SW 1271 (cell line): ENCODE measurements around the gene DLG2.
"Not testable (repeated sequence)": the region's sequence is repeated elsewhere in the genome, so short reads cannot be mapped to it uniquely, and the experiment has no call there.

Source experiments
- DNase-seq, 2 experiments: peaks; one replicate each; lab custom pipeline; 2025; lab: John Stamatoyannopoulos, UW

Gene DLG2

DNA sequence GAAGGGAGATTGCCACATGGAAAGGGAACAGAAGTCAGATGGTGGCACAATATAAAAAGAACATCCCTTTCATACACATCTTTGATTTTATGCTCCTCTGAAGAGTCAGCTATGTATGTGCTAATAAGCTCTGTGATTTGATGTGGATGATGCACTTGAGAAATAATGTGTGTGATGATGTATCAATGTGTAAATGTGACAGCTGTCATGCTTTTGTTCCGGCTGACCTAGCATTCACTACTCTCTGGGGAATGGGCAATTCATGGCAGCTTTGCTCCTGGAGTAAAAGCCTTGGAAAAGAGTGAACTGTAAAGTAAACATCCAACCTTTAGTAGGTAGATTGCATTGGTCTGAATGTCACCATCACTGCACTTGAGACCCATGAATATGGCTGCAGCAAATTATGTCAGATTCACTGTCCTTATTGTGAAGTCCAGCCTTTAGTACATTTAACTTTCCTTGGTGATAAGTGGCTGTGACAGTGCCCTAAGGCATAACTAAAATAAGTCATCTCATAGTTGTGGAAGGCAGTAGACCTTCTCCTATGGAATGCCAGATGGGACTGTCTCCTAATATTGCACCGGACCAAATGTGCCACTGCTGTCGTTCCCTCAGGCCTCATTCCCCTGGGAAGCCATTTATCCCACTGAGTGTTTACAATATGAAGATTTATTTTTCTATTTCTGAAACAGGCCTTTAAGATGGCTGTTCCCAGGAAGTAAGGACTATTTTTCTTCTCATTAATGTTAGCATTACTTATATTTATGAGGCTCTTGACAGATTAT, 2162.8 kb downstream of the DLG2 start:
- DNase-seq, result no peak

- no peak for DNase-seq
These were observed 2167.3 kb downstream of the DLG2 start for GRCh38 chr11:83459798-83460197.

GRCh38 chr11:83456566-83456965, 2170.6 kb downstream of the DLG2 start:
- no peak for DNase-seq

GRCh38 chr11:83456075-83456474, 2171.1 kb downstream of the DLG2 start:
- DNase-seq, result no peak

- DNase-seq, result no peak
These were observed 2171.8 kb downstream of the DLG2 start for GRCh38 chr11:83455356-83455755.

GRCh38 chr11:83454674-83455073, 2172.5 kb downstream of the DLG2 start:
- DNase-seq, result no peak

- peak in 1 of 2 experiments; percentile 14 for DNase-seq
These were observed 2177.7 kb downstream of the DLG2 start for GRCh38 chr11:83449338-83449913.

- no peak for DNase-seq
These were observed 2178.5 kb downstream of the DLG2 start for GRCh38 chr11:83448686-83449085.

DNA sequence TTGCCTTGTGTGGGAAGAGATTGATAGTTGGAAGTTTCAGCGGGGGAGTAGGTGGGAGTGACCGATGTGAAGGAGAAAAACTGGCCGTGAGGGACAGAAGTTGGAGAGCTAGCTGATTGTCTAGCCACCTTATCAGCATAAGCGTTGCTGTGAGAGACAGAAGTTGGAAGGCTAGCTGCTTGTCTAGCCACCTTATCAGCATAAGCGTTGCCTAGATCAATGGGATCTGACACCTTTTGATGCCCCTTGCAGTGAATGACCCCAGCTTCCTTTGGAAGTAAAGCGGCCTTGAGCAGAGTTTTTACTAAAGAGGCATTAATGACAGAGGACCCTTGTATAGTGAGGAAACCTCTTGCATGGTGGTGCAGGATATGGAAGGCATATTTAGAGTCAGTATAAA, 2183.3 kb downstream of the DLG2 start:
- DNase-seq, result not testable (repeated sequence)

- no peak for DNase-seq
These were observed 2185.5 kb downstream of the DLG2 start for GRCh38 chr11:83441601-83442000.

DNA sequence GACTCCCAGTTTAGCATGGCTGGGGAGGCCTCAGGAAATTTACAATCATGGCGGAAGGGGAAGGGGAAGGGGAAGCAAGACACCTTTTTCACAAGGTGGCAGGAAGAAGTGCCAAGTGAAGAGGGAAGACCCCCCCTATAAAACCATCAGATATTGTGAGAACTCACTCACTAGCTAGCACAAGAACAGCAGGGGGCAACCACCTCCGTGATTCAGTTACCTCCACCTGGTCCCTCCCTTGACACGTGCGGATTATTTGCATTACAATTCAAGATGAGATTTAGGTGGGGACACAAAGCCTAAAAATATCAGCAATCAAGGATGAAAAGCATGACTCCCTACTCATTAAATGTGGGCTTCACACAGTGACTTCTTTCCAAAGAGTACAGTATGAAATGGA, 2186.0 kb downstream of the DLG2 start:
- DNase-seq, result no peak

DNA sequence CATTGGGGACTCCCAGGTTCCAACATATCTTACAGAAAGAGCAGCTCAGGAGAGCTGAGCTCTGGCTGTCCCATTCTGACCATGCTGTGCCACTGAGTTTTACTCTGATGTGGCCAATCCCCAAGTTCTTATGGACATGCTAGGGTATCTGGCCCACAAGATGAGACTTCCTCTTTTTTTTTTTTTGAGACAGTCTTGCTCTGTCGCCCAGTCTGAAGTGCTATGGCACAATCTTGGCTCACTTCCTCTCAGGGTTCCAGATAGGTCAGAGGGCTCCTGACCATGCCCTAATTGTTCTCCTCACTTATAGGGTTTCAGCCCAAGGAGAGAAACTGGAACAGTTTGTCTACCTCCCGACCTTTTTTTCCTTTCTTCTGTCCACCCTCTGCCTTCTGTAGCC, 2188.7 kb downstream of the DLG2 start:
- no peak for DNase-seq

- DNase-seq, result no peak
These were observed 2189.2 kb downstream of the DLG2 start for GRCh38 chr11:83437939-83438338.

GRCh38 chr11:83436855-83437254, 2190.3 kb downstream of the DLG2 start:
- no peak for DNase-seq

- not testable (repeated sequence) for DNase-seq
These were observed 2192.3 kb downstream of the DLG2 start for GRCh38 chr11:83434812-83435211.

DNA sequence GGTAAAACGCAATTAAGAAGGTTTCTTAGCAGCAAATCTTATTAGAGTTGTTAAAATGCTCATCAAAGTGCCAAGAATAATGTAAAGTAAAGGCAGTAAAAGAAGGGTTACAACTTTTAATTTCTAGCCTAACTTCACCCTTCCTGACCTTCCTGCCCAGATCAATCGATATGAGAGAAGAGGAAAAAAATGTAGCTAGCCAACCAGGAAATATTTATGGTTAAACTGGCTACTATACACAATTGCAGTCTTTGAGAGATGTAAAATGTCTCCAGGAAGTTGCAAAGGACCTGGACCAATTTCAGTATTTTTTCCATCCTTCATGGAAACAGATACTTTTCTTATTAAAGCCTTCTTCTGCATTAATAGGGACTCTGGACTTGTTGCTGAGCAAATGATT, 2199.2 kb downstream of the DLG2 start:
- no peak for DNase-seq

- no peak for DNase-seq
These were observed 2199.6 kb downstream of the DLG2 start for GRCh38 chr11:83427501-83427900.

DNA sequence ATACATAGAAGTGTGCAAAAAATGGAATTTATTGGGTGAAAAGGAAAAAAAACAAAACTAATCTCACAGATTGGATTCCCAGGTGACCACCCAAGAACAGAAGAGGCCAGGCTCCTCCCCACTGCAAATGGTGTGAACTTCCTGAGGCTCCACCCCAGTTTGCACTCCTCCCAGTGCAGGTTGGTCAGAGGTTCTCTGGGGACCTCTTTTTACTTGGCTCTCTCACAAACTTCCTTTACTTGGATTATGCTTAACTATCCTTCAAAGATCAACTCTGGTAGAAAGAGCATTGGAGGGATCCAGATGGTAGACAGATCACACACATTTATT, 2202.0 kb downstream of the DLG2 start:
- no peak for DNase-seq

DNA sequence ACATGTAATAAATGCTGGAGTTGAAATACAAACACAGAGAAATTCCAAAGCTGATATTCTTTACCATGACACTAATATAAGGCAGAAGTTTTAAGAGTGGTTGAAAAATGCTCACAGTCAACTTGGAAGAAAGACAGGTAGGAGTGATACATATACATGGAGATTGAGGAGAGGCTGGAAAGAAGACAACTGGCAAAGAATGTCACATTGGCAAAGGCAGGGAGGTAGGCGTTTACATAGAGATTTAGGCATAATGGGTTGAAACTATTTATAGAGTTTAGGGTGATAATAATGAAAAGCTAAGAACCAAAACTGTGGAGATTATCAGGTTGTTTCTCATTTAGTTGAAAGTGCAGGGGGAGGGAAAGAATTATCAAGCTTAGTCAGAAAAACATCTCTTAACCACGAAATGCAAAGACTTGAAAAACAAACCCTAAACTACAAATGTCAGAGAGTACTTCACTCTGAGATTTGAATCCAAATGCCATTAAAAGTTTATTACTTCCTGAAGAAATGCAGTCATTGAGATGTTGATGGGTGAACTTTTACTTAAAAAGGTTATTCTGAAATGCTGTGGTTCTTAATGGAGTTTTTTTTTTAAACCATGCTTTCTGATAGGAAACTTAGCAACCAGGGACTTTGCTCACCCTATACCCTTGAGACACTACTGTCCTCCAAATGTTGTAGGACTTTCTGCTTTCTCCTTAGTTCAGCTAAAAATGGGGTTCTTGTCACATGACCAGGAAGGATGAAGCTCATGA, 2202.6 kb downstream of the DLG2 start:
- DNase-seq, result no peak

GRCh38 chr11:83422641-83423040, 2204.5 kb downstream of the DLG2 start:
- not testable (repeated sequence) for DNase-seq

- no peak for DNase-seq
These were observed 2216.3 kb downstream of the DLG2 start for GRCh38 chr11:83410605-83411565.

DNA sequence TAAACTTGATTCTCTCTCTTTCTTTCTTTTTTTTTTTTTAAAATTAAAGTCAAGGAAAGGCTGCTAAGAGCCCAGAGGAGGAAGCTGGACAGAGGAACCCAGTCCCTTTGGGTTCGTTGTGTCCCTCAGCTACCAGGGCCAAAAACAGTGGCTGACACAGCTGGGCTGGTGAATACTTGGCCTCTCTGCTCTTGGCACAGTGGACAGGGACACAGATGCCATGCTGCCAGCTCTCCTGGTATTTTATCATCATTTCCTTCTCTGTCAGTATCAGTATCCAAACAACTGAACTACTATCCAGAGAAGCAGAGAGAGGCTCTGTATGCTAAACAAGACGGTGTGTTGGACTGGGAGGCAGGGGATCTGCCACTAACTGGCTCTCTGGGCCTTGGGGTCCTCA, 2217.3 kb downstream of the DLG2 start:
- no peak for DNase-seq
